Stimulated activated CD4-positive, alpha-beta T cell treated with anti-CD3 and anti-CD28 coated beads, Interleukin-12 subunit alpha, Interleukin-12 subunit beta, amount 100 ng/mL, for 48 hours (primary cell): Measurements from ENCODE around the gene NACC1.

Experiments used
- DNase-seq, 3 donors: peaks; one replicate each; pipeline ENCODE4 v3.0.0-alpha.2; 2020; ENCODE audit warnings: low read depth in 2 of 3, low spot score in 1 of 3

Gene NACC1

GRCh38 chr19:13099073-13099999 is 18.7 kb upstream of the NACC1 start:
- peak in 2 of 3 donors; percentile 61 to 66 for DNase-seq

GRCh38 chr19:13100031-13100588 is 18.0 kb upstream of the NACC1 start:
- DNase-seq: peak; percentile 58 to 75 (median 62)

- no peak for DNase-seq
Observed at GRCh38 chr19:13100841-13101589, 17.0 kb upstream of the NACC1 start.

GRCh38 chr19:13101590-13102415 is 16.3 kb upstream of the NACC1 start:
- DNase-seq: no peak

GRCh38 chr19:13102416-13102665 is 15.7 kb upstream of the NACC1 start:
- DNase-seq: no peak

- no peak for DNase-seq
Observed at GRCh38 chr19:13102666-13103580, 15.1 kb upstream of the NACC1 start, which contains the start of gene LYL1. TSS of gene LYL1 (minus strand) at chr19:13102858. CDS start at chr19:13101171, 1,687 bp downstream.

GRCh38 chr19:13103581-13104359 is 14.3 kb upstream of the NACC1 start:
- DNase-seq: no peak

- peak in 2 of 3 donors; percentile 38 to 54 for DNase-seq
Observed at GRCh38 chr19:13104360-13104847, 13.7 kb upstream of the NACC1 start.

- DNase-seq: no peak
Observed at GRCh38 chr19:13104848-13105711, 13.0 kb upstream of the NACC1 start.

GRCh38 chr19:13109361-13110098 is 8.5 kb upstream of the NACC1 start:
- no peak for DNase-seq

- DNase-seq: no peak
Observed at GRCh38 chr19:13110099-13110610, 7.9 kb upstream of the NACC1 start.

GRCh38 chr19:13112555-13112954 is 5.5 kb upstream of the NACC1 start:
- DNase-seq: no peak

- no peak for DNase-seq
Observed at GRCh38 chr19:13115936-13116281, 2.2 kb upstream of the NACC1 start.

GRCh38 chr19:13116282-13117175 is 1.5 kb upstream of the NACC1 start, which contains the start of gene TRMT1:
TSS of gene TRMT1 (minus strand) at chr19:13116740. CDS start at chr19:13116399, 341 bp downstream.
- DNase-seq: peak; percentile 89 to 93 (median 91)

- DNase-seq: no peak
Observed at GRCh38 chr19:13117176-13117771, 790 bp upstream of the NACC1 start.
